Spinal cord (tissue), 10 donors: ENCODE data around the gene PTPRG. TPM values are rescaled to one million over a fixed set of nuclear protein-coding genes. Genes with fewer than 3 reads are reported as not detected.
A peak's percentile ranks its signal among the peaks of the same experiment; 100 is the strongest.

ENCODE experiments used
- DNase-seq, 6 donors: peaks; one replicate each; pipeline versions ENCODE4 v3.0.0 to v3.0.0-alpha.2; 2013 to 2015; ENCODE audit warnings: low spot score in 6 of 6, low read depth in 4 of 6
- H3K27ac ChIP-seq: one replicate; pipeline ENCODE4 v1.5.1; 2013; ENCODE audit warnings: low read depth, low read length, control low read depth
- H3K27me3 ChIP-seq: one replicate; pipeline ENCODE4 v1.6.1; 2013; ENCODE audit warnings: low read length; ENCODE audit not compliant: control insufficient read depth, insufficient read depth
- H3K36me3 ChIP-seq: one replicate; pipeline ENCODE4 v1.6.1; 2013; ENCODE audit warnings: low read length; ENCODE audit not compliant: control insufficient read depth, insufficient read depth
- H3K4me1 ChIP-seq: one replicate; pipeline ENCODE4 v1.6.1; 2013; ENCODE audit warnings: low read length; ENCODE audit not compliant: control insufficient read depth, insufficient read depth
- H3K4me3 ChIP-seq: one replicate; pipeline ENCODE4 v1.5.1; 2013; ENCODE audit warnings: low read depth, low read length, control low read depth
- H3K9me3 ChIP-seq: one replicate; pipeline ENCODE4 v1.6.1; 2013; ENCODE audit warnings: low read length; ENCODE audit not compliant: control insufficient read depth, insufficient read depth
- WGBS: methylation state at CpG from one replicate; pipeline ENCODE4 v1.1.5; 2013; ENCODE audit warnings: missing lambda C conversion rate; ENCODE audit not compliant: insufficient coverage; 5-methylcytosine and 5-hydroxymethylcytosine counted together
- polyA plus RNA-seq, 2 donors: library from polyadenylated mRNA; unstranded; fragments of 120-200 nt; gene quantifications; one replicate each; pipeline ENCODE4 v1.2.1, GENCODE V29; 2013; ENCODE audit not compliant: insufficient read length in 2 of 2
- total RNA-seq, 2 donors: library from RNA; depleted of rRNA in 1 of 2; stranded (reverse); fragments of 120-200 nt in 1 of 2; fragments of >200 nt in 1 of 2; gene quantifications; one replicate each; pipeline versions ENCODE4 v1.2.3 to v1.2.4, GENCODE V29; 2013 to 2014
- donor health status: healthy.

Gene PTPRG
- total and polyA plus RNA-seq, 4 donors, result 29.2 to 106 (median 60.2) TPM

DNA sequence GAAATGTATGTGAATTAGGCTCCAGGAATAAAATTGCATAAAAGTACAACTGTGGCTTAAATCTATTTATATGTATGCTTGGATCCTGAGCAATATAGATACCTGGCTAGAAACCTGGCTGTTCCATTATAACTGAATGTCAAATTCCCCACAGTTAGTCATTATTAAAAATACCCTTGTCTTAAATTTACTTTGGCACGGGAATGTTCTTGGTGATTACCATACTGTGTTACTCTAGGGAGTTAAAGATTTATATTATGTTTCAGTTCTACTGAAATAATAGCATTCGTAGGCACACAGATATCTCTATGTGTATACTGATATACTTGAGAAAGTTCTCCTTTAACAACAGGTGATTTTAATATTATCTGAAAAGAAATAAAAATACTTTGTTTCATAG is 394.1 kb downstream of the PTPRG start:
- no peaks in the 10 kb centered on the region for H3K4me1 ChIP-seq
- no CpG with 5 or more reads among the region's 2 CpGs for WGBS
- no peak for DNase-seq
- no peaks in the 10 kb centered on the region for H3K27me3 ChIP-seq
- no peak overlapping the region for H3K4me3 ChIP-seq
- no peak overlapping the region for H3K27ac ChIP-seq
- no peaks in the 10 kb centered on the region for H3K9me3 ChIP-seq
- H3K36me3 ChIP-seq, result no peaks in the 10 kb centered on the region

- Histone ChIP-seq H3K27me3 (no peaks in the 10 kb centered on the region), H3K9me3 (no peaks in the 10 kb centered on the region), H3K27ac (no peak overlapping the region), H3K4me3 (no peak overlapping the region), H3K4me1 (no peaks in the 10 kb centered on the region), H3K36me3 (no peaks in the 10 kb centered on the region)
- WGBS, result no CpG with 5 or more reads among the region's 5 CpGs
- peak in 1 of 6 donors; percentile 50 for DNase-seq
Observed at GRCh38 chr3:61956236-61956635, 394.9 kb downstream of the PTPRG start.

DNA sequence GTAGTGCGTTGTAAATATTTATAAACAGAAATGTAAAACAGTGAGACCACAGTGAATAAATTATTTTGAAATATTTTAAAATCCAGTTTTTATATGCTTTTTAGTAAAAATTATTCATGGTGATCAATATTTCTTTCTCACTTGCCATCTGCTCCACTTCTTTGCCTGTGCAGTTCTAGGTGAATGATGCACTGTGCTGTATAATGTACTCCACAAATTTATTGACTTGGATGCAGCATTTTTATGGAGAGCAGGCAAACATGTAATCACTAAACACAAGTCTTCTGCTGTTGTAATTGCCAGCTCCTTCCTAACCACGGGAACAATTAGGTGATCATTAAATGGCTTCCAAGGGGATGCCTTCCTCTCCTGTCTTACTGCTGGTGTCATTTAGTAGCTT is 395.9 kb downstream of the PTPRG start:
- no peak overlapping the region for H3K4me3 ChIP-seq
- no peaks in the 10 kb centered on the region for H3K27me3 ChIP-seq
- WGBS, result no CpG with 5 or more reads among the region's 2 CpGs
- no peaks in the 10 kb centered on the region for H3K4me1 ChIP-seq
- DNase-seq, result peak in 1 of 6 donors; percentile 72
- H3K27ac ChIP-seq, result no peak overlapping the region
- no peaks in the 10 kb centered on the region for H3K36me3 ChIP-seq
- no peaks in the 10 kb centered on the region for H3K9me3 ChIP-seq

DNA sequence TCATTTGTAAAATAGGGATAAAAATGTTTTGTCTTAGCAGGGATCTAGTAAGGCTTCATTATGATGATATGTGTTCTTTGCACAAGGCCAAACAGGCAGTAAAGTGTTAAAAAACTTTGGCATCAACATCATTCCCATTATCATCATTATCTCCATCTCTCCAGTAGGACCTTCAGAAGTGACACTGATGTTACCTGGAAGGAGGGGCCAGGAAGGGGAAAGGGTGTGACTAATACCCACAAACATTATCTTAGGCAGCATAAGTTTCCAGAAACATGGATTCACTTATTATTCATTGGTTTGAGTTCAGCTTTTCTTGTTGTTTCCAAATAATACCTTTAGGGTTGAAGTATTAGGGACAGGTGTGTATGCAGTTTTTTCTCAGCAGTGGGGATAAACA is 399.6 kb downstream of the PTPRG start:
- H3K36me3 ChIP-seq, result no peaks in the 10 kb centered on the region
- H3K4me1 ChIP-seq, result no peaks in the 10 kb centered on the region
- H3K4me3 ChIP-seq, result no peak overlapping the region

DNA sequence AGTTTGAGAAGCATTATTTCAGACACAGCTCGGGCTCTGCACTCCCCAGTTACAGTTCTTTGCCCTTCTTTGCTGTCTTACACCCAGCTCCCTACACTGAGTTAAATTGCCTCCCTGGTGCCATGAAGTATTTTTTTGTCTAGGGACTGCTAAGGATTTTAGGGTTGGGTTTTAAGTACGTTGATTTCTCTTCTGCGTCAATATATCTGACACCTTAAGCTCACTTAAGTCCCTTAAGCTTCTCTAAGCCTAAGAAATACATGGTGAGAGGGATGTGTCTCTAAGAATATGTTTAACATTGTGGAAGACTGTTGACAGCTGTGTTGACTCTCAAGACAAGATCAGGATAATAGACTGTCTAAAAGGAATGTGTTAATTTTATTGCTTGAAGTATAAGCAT is 400.5 kb downstream of the PTPRG start:
- no CpG with 5 or more reads among the region's 3 CpGs for WGBS
- H3K27ac ChIP-seq, result no peak overlapping the region

More for the DNA sequence above, 399.6 kb downstream of the PTPRG start:
- H3K27ac ChIP-seq, result no peak overlapping the region
- no peaks in the 10 kb centered on the region for H3K27me3 ChIP-seq
- H3K9me3 ChIP-seq, result no peaks in the 10 kb centered on the region
- DNase-seq, result no peak

DNA sequence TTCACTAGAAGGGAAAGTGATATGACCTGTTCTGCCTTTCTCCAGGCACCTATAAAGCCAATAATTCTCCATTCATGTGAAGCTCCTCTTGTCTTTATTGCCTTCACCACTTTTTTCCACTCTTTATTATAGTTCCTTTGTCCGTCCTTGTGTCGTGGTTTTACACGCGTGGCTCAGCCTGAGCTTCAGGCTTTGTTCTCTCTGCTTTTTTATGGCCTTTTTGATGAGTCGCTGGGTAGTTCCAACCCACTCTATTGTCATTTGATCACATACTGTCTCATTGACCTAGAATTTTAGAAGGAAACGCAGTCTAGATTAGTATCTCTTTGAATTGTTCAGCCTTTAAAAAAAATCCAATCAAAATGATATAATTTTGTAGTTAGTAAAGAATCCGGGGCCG is 403.2 kb downstream of the PTPRG start:
- no peaks in the 10 kb centered on the region for H3K4me1 ChIP-seq
- 70% methylated on average over 2 of the region's 8 CpGs for WGBS
- no peak overlapping the region for H3K27ac ChIP-seq
- H3K9me3 ChIP-seq, result no peaks in the 10 kb centered on the region
- H3K4me3 ChIP-seq, result no peak overlapping the region
- no peaks in the 10 kb centered on the region for H3K36me3 ChIP-seq
- DNase-seq, result no peak
- H3K27me3 ChIP-seq, result no peaks in the 10 kb centered on the region

More for the DNA sequence above, 400.5 kb downstream of the PTPRG start:
- DNase-seq, result no peak
- H3K36me3 ChIP-seq, result no peaks in the 10 kb centered on the region
- H3K27me3 ChIP-seq, result no peaks in the 10 kb centered on the region
- no peak overlapping the region for H3K4me3 ChIP-seq
- no peaks in the 10 kb centered on the region for H3K4me1 ChIP-seq
- H3K9me3 ChIP-seq, result no peaks in the 10 kb centered on the region

DNA sequence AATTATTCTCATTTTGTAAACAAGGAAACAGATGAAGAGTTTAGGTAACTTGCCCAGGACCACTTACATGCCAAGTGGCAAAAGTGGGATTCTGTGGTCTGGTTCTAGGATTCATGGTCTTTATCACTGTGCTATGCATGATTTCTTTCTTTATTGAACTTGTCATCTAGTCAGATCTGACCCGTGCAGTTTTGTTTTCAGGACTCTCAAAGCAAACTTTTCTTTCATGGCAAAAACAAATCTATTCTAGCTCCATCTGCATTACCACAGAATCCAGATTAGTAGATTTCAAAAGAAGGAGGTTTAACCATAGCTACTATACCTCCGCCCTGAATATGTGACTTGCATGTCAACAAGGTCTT is 404.4 kb downstream of the PTPRG start:
- H3K9me3 ChIP-seq, result no peaks in the 10 kb centered on the region
- no peak overlapping the region for H3K4me3 ChIP-seq
- DNase-seq, result no peak
- H3K4me1 ChIP-seq, result no peaks in the 10 kb centered on the region
- H3K27me3 ChIP-seq, result no peaks in the 10 kb centered on the region
- WGBS, result no CpG with 5 or more reads among the region's 2 CpGs
- no peak overlapping the region for H3K27ac ChIP-seq
- H3K36me3 ChIP-seq, result no peaks in the 10 kb centered on the region

DNA sequence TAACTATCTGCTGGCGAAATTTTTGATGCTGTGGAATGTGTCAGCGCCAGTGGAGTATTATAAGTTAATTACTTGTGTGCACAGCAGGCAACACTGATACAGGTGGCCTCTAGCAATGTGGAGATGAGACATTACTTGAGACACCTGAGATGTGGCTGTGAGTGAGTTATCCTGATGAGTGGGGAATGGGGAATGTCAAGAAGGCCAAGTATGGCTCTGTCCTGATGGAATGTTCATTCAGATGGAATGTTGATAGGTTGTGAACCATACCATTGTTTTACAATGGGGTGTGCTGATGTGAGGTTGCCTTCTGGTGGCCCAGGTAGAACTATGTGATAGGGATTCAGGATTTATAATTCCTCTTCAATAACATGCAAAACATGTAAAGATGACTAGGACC is 404.8 kb downstream of the PTPRG start:
- Histone ChIP-seq H3K4me1 (no peaks in the 10 kb centered on the region), H3K36me3 (no peaks in the 10 kb centered on the region), H3K4me3 (no peak overlapping the region), H3K9me3 (no peaks in the 10 kb centered on the region), H3K27ac (no peak overlapping the region), H3K27me3 (no peaks in the 10 kb centered on the region)
- 97% methylated on average over 2 of the region's 2 CpGs for WGBS
- DNase-seq, result no peak

GRCh38 chr3:61967019-61967418 is 405.6 kb downstream of the PTPRG start:
- no peak for DNase-seq
- H3K4me3 ChIP-seq, result no peak overlapping the region
- no peaks in the 10 kb centered on the region for H3K4me1 ChIP-seq
- no CpG with 5 or more reads among the region's 2 CpGs for WGBS
- H3K9me3 ChIP-seq, result no peaks in the 10 kb centered on the region
- H3K36me3 ChIP-seq, result no peaks in the 10 kb centered on the region
- H3K27ac ChIP-seq, result no peak overlapping the region
- no peaks in the 10 kb centered on the region for H3K27me3 ChIP-seq

DNA sequence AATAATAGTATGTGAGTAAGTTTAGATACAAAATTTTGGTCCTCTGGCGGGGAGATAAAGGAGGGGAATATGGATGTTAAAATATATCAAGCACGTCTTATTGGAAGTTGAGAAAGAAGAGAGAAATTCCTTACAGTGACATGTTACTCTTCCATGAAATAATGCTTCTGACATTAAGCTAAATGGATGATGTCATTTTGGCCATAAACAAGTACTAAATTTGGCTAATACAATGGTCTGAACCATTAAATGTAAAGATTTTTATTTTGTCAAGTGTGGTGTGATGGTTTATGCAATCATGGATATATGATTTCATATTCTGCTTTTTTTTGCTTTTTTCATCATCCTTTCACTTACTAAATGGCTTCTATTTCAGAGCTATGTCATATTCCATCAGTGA is 406.6 kb downstream of the PTPRG start:
- Histone ChIP-seq H3K4me1 (no peaks in the 10 kb centered on the region), H3K9me3 (no peaks in the 10 kb centered on the region), H3K27ac (no peak overlapping the region), H3K4me3 (no peak overlapping the region), H3K27me3 (no peaks in the 10 kb centered on the region), H3K36me3 (no peaks in the 10 kb centered on the region)
- no CpG with 5 or more reads among the region's 2 CpGs for WGBS
- DNase-seq, result no peak
